AG09309 (cell line): ENCODE data around the gene APOM.

Source experiments
- DNase-seq: peaks from one replicate; pipeline ENCODE4 v3.0.0-alpha.2; 2010; ENCODE audit warnings: low read depth
- H3K4me3 ChIP-seq: 2 replicates; pipeline ENCODE4 v1.5.1; 2011; ENCODE audit warnings: mild to moderate bottlenecking, low read depth, low read length, moderate library complexity; ENCODE audit not compliant: control insufficient read depth
- CTCF ChIP-seq: IDR thresholded peaks from 2 replicates; pipeline ENCODE4 v1.5.1; 2011; ENCODE audit warnings: mild to moderate bottlenecking, low read depth, low read length, inconsistent platforms; ENCODE audit not compliant: insufficient read depth, control insufficient read depth; ENCODE audit errors: missing control alignments

The APOM gene

GRCh38 chr6:31654574-31655348, 933 bp upstream of the APOM start:
- no peak overlapping the region for H3K4me3 ChIP-seq
- no peak for DNase-seq
- TF ChIP-seq CTCF: no peak

- no peak for DNase-seq
- no peak for TF ChIP-seq CTCF
- H3K4me3 ChIP-seq: no peak overlapping the region
Observed at GRCh38 chr6:31657406-31658157, 1.9 kb downstream of the APOM start.

GRCh38 chr6:31658158-31658688, 2.5 kb downstream of the APOM start:
- TF ChIP-seq CTCF: no peak
- no peak overlapping the region for H3K4me3 ChIP-seq
- no peak for DNase-seq

- DNase-seq: no peak
- H3K4me3 ChIP-seq: peak overlapping the region; percentile 76
- TF ChIP-seq CTCF: no peak
Observed at GRCh38 chr6:31658983-31659648, 3.4 kb downstream of the APOM start.

GRCh38 chr6:31659649-31660380, 4.1 kb downstream of the APOM start:
- peak overlapping the region; percentile 76 for H3K4me3 ChIP-seq
- TF ChIP-seq CTCF: no peak

More at GRCh38 chr6:31659649-31660380, 4.1 kb downstream of the APOM start:
- no peak for DNase-seq
